NB4 (cell line): ENCODE results near the gene WLS.

ENCODE experiments used
- DNase-seq: peaks from one replicate; pipeline ENCODE4 v3.0.0; 2010; ENCODE audit warnings: low read depth
- H3K4me3 ChIP-seq: one replicate; pipeline ENCODE4 v1.5.1; 2011; ENCODE audit warnings: mild to moderate bottlenecking, low read depth, low read length, moderate library complexity
- CTCF ChIP-seq: IDR thresholded peaks from one replicate; pipeline ENCODE4 v1.5.1; 2012; ENCODE audit warnings: low read depth, low read length
- MAX ChIP-seq: IDR thresholded peaks from 2 replicates; pipeline ENCODE4 v1.6.1; 2011; ENCODE audit warnings: low read depth, low read length
- MYC ChIP-seq: IDR thresholded peaks from 2 replicates; pipeline ENCODE4 v1.6.1; 2011; ENCODE audit warnings: low read depth, low read length
- POLR2A ChIP-seq: IDR thresholded peaks from 2 replicates; pipeline ENCODE4 v1.6.1; 2011; ENCODE audit warnings: mild to moderate bottlenecking; ENCODE audit not compliant: insufficient read length; ENCODE audit errors: extremely low read depth

Gene WLS

GRCh38 chr1:68181165-68181556 is 51.2 kb downstream of the WLS start:
- H3K4me3 ChIP-seq, result no peak overlapping the region
- no peak for DNase-seq
- TF ChIP-seq MAX (no peak), MYC (no peak), POLR2A (no peak), CTCF (no peak)

DNA sequence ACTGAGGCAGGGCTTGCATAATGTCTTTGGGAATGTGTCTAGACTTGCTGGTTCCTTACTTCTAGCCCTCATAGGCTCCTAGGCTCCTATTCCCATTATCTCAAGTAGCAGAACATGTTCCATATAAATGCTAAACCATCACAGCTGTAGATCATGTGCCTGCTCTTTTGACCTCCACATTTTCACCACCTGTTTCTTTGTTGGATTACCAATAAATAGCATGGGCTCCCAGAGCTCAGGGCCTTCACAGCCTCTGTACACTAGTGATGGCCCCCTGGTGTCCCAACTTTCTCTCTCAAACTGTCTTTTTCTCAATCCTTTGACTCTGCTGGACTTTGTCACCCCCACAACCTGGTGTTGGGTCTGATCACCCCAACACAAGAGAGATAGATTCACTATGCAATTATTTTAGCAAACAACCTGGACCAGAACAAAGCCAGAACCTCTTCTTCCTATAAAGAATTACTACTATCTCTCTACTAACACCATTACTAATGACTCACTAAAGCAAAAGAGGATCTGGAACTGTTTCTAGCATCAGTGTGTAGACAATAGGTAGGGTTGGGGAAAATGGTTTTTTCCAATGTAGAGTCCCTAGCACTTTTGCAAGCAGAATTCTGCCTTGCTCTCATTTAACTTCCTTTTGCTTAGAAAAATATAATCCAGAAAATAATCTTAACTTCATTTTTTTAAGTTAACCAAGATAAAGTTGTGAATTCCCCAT is 51.7 kb downstream of the WLS start:
- DNase-seq, result no peak
- H3K4me3 ChIP-seq, result no peak overlapping the region
- TF ChIP-seq CTCF (no peak), POLR2A (no peak), MAX (no peak), MYC (no peak)

DNA sequence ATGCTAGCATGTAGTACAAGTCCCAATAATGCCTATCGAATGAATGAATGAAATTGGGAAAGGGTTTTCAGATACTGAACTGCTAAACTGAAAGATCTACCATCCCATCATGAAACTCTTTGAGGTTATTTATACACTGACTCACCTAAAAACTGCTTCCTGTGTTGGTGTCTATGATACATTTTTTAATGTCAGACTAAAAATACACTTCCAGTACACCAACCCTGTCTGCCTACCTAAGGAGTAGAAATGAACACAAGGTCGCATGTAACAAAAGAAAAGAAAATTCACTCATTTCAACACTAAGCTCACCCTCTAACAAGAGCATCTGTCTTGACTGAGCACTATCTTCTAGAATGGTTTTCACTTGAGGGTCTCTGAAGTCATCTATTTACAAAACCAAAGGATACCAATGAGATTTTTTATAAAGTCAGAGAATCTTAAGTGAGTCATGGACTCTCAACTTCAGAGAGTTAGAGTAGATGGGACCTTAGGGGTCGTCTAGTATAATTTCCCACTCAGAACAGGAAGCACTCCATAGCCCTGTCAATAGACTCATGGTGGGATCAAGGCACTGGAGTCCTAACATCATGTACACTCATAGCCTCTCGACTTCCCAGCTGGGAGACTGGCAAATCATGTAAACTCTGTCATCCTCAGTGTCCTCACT is 53.4 kb downstream of the WLS start:
- TF ChIP-seq MAX, result no peak
- no peak for TF ChIP-seq POLR2A
- no peak for TF ChIP-seq CTCF
- TF ChIP-seq MYC, result no peak
- DNase-seq, result no peak
- H3K4me3 ChIP-seq, result no peak overlapping the region

GRCh38 chr1:68175621-68176398 is 56.5 kb downstream of the WLS start:
- TF ChIP-seq MAX, result no peak
- H3K4me3 ChIP-seq, result no peak overlapping the region
- no peak for DNase-seq

DNA sequence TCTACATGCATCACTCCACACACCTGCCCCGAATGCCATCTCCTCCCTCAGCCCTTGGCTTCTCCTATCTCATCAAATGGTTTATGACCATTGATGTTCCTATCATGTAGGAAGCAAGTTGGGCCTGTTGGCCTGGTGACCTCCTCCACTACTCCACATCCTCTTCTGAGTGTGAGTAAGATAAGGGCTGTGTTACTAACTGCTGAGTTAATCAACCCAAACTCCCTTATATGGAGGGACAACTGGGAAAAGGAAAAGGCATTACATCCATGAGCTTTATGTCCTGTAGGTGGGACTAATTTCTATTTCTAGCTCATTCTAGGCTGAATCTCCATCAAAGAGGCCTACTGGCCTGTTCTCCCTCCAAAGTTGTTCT is 57.6 kb downstream of the WLS start:
- no peak overlapping the region for H3K4me3 ChIP-seq
- no peak for DNase-seq
- no peak for TF ChIP-seq MYC
- no peak for TF ChIP-seq POLR2A
- TF ChIP-seq MAX, result no peak
- no peak for TF ChIP-seq CTCF

GRCh38 chr1:68173936-68174737 is 58.2 kb downstream of the WLS start:
- DNase-seq, result no peak
- no peak for TF ChIP-seq MYC
- TF ChIP-seq POLR2A, result no peak
- no peak for TF ChIP-seq MAX
- no peak overlapping the region for H3K4me3 ChIP-seq
